IPS-18c (cell line): ENCODE results near the gene BACE2.
"Not testable (repeated sequence)": the region's sequence is repeated elsewhere in the genome, so short reads cannot be mapped to it uniquely, and the experiment has no call there.

Experiments
- H3K4me3 ChIP-seq: 2 replicates; pipeline ENCODE4 v1.7.0; 2013; ENCODE audit warnings: low read depth, mild to moderate bottlenecking, low read length, moderate library complexity; ENCODE audit not compliant: insufficient read depth
- H3K9me3 ChIP-seq: one replicate; pipeline ENCODE4 v1.6.1; 2013; ENCODE audit warnings: mild to moderate bottlenecking, low read length, moderate library complexity; ENCODE audit not compliant: control insufficient read depth, insufficient read depth

Gene BACE2

DNA sequence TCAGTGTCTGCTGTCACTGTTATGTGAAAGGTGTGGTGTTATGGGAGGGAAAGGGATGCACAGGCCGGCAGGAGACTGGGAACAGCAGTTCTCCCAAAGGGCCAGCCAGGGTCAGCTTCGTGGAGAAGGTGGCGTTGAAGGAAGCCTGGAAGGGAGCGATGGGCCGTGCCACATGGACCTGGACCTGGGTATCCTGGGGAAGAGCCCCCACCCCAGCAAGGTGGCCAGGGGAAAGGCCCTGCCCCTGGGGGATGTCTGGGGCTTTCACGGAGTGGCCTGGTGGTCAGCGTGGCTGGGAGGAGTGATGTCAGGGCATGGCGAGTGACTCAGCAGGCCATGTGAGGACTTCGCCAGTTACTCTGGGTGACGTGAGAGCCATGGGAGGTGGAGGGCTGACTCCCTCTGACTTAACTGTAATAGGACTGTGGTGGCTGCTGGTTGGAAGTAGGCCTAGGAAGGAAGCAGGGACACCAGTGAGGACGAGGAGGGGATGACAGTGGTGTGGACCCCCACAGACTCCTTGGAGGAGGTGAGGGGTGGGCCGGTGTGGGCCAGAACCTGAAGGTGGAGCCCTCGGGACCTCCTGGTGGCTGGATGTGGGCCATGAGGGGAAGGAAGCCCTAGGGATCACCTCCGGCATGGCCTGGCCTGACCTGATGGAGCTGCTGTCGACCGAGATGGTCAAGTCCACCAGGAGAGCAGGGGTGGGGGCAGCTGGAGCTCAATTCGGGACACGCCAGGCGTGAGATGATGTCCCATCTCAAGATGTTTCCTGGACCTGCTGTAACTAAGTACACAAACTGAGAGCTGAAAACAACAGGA, 54.5 kb downstream of the BACE2 start:
- no peaks in the 10 kb centered on the region for H3K9me3 ChIP-seq

DNA sequence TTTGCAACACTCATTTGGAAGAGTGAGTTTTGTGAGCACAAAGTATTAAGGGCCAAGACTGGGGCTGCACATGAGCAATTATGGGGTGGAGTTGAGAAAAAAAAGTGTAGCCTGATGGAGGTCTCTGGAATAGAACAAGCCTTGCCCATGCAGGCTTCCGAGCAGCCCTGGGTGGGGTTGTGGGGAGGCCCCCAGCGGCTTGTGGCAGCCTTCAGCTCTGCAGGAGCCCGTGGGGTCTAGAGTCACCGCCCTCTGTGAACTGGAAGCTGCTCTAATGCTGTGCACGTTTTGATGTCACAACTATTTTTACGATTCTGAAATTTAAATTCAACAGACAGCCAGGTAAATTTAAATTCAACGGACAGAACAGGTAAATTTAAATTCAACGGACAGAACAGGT, 58.9 kb downstream of the BACE2 start:
- H3K4me3 ChIP-seq, result no peak overlapping the region
- no peaks in the 10 kb centered on the region for H3K9me3 ChIP-seq

More for the DNA sequence above, 54.5 kb downstream of the BACE2 start:
- no peak overlapping the region for H3K4me3 ChIP-seq

DNA sequence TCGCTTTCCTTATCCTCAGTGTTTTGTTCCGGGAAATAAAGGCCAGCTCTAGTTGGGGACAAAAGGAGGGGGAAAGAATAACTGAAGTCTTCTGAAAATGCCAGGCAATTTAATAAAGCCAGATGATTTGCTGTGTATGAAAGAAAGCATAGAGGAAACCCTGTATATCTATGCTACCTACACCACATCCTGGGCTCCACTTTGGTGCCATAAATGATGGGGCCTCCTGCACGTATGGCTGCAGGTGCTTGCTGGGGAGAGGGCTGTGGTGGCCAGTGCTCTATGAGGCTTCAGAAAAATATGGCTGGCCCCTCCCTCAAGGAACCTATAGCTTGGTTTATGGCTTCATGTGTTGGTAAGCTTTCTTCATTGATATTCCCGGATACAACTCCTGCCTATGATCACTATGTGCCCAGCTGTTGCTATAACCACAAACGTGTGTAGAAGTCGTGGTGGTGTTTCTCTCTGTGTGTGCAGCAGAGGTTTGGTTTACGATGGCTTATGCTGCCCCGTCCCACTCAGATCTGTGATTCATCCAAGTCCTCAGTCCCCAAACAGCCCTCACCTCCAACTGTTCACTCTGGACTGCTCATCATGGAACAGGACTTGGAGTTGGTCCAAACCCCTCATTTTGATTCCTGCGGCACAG, 59.5 kb downstream of the BACE2 start:
- no peaks in the 10 kb centered on the region for H3K9me3 ChIP-seq
- H3K4me3 ChIP-seq, result no peak overlapping the region

DNA sequence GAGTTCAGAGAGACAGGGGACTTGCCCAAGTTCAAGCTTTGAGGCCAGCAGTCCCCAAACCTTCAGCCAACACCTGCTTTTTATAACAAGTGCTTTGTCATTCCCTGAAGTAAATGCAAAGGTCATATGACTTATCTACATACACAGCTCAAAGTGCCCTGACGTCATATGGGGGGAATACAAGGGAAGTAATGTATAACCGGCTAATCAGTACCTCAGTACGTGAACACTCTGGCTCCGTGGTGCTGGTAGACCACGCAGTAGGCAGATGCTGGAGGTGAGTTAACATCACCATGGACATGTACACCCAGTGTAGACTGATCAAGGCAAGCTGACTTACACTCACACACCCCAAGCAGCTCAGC, 60.0 kb downstream of the BACE2 start:
- Histone ChIP-seq H3K9me3 (no peaks in the 10 kb centered on the region), H3K4me3 (no peak overlapping the region)

DNA sequence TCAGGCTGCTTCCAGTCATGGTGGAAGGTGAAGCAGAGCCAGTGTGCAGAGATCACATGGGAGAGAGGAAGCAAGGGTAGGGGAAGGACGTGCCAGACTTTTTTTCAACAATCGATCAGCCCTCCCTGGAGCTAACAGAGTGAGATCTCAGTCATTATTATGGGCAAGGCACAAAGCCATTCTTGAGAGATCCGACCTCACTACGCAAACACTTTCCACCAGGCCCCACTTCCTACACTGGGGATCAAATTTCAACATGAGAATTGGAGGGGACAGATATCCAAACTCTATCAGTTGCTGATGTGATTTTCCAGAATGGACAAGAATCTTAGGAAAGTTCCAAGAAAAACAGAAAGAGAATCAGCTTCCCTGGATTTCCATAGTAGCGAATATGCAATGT, 60.5 kb downstream of the BACE2 start:
- H3K4me3 ChIP-seq, result no peak overlapping the region
- H3K9me3 ChIP-seq, result no peaks in the 10 kb centered on the region

DNA sequence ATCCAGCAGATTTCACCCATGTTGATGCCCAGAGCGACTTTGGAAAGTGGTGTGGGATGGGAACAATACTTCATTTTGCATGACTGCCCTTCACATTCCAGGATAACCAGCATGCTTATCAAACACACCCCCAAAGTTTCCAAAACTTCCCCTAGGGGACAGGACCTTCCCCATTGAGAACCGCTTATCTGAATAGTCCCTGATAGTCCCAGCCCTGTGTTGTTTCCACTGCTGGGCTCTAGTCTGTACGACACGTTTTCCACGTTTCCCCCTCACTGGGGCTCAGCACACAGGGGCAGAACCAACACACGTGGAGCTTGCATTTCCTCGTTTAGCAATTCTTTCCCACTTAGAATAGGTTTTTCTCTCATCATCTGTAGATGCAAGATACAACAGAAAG, 61.0 kb downstream of the BACE2 start:
- Histone ChIP-seq H3K9me3 (no peaks in the 10 kb centered on the region), H3K4me3 (no peak overlapping the region)

DNA sequence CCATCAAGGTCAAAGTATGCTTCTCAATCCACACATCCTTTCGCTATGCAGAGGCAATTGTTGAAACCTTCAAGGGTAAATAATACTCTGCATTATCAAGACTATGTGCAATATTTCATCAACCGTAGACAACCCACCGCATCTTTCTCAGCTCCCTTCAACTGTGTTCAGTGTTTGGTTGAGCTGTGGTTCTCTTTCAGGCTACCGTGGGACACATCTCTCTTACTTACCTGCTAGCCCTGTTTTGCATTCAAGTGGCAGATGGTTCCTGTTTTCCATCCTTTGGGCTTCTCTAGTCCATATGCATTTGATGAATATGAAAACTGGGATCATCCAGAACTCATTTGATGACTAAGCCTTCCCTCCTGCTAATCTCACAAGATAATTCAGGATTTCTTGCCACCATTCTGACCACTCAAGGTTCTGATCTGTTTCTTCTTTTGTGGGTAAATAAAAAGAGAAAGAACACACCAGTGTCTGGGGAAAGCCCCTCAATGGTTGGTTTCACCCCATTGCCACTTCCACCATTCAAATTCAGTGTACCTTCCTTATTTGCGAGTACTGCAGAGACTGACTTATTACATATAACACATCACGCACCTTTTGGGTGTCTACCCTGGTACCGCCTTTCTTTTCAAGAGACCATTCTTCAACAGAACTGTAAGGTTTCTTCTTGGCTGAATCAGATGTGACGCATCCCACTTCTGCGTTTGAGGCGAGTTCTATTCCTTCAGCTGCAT, 61.7 kb downstream of the BACE2 start:
- Histone ChIP-seq H3K4me3 (no peak overlapping the region), H3K9me3 (no peaks in the 10 kb centered on the region)

DNA sequence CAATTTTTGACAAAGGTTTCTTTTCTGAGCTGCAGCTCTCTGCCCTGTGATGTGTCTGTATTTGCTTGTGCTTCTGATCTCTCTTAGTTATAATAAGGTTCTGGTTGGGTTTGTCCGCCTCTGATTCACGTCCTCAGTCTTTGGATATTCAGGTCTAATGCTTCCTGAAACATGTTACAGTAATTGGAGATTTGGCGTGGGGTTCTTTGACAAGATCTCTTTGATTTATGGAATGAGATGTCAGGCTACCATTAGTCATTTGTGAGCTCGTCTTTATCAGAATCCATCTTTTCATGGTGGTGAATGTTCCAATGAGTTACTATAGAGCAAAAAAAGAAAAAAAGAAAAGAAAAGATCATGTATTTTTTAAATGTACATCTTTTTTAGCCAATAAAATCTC, 62.5 kb downstream of the BACE2 start:
- H3K4me3 ChIP-seq, result no peak overlapping the region

DNA sequence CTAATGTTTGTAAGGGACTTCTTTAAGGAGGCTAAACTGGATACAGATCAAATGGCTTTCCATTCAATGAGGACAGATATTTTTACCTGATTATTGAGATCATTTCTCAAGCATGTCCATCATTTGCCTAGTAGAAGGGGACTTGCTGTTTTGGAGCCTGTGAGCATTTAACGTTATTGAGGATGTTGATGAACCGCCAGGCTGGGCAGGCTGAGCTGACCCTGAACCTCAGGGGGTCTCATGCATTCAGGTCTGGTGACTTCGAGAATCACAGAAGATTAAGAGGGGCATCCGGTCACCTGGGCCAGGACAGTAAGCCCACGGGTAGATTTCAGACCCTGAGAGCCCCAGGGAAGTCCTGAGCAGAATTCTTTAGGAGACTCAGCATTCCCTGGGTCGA, 63.1 kb downstream of the BACE2 start:
- H3K9me3 ChIP-seq, result no peaks in the 10 kb centered on the region
- H3K4me3 ChIP-seq, result no peak overlapping the region

More for the DNA sequence above, 62.5 kb downstream of the BACE2 start:
- no peaks in the 10 kb centered on the region for H3K9me3 ChIP-seq

DNA sequence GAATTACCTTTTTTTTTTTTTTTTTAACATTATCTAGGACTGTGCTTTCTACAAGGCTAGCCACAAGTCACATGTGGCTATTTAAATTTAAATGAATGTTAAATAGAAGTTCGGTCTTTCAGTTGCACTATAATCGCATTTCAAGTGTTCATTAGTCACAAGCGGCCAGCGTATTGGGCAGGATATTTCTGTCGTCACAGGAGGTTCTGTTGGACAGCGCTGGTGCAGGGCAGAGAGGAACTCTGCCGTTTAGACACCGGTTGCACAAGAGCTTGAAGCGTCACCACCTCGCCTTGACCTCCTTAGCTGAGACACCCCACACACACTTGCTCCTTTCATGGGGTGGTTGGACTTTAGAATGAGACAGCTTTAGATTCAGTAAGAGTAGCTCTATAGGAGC, 64.1 kb downstream of the BACE2 start:
- Histone ChIP-seq H3K9me3 (no peaks in the 10 kb centered on the region), H3K4me3 (no peak overlapping the region)

DNA sequence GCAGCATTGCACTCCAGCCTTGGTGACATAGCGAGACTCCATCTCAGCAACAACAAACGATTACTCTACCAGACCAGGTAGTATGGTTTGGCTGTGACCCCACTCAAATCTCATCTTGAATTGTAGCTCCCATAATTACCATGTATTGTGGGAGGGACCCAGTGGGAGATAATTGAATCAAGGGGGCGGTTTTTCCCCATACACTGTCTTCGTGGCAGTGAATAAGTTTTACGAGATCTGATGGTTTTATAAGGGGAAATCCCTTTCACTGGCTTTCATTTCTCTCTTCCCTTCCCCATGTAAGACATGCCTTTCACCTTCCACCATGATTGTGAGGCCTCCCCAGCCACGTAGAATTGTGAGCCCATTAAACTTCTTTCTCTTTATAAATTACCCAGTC, 66.0 kb downstream of the BACE2 start:
- Histone ChIP-seq H3K9me3 (no peaks in the 10 kb centered on the region), H3K4me3 (no peak overlapping the region)

DNA sequence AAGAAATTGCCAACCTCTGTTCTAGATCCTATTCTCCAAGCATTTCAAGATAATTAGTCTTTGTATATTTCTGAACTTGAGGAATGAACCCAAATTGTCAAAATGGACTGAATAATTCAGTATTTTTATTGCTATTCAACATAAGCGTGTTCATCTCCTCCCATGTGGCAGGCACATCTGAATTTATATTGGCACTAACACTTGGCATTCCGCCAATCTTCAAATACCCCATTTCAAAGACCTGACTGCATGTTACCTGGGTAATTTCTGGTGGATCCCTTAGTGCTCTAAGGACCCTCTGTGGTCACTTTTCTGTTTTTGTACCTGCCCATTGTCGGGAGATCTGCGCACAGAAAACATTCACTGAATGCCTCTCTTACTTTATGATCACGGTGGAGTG, 66.6 kb downstream of the BACE2 start:
- H3K4me3 ChIP-seq, result no peak overlapping the region
- H3K9me3 ChIP-seq, result no peaks in the 10 kb centered on the region

DNA sequence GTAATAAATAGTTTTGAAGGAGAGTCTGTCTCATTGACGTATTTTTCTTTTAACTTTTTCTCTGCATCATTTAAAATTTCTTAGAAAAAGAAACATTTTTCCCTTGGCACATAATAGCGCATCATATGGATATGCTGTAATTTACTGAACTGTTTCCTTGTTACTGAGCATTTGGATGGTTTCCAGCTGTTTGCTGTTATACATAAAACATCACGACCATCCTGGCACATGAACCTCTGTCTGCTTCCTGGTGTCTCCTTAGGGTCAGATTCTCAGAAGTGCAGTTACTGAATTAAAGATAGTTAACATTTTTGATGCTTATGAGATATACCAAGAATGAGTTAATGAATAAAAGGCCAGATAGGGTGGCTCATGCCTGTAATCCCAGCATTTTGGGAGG, 67.2 kb downstream of the BACE2 start:
- no peaks in the 10 kb centered on the region for H3K9me3 ChIP-seq
- no peak overlapping the region for H3K4me3 ChIP-seq

DNA sequence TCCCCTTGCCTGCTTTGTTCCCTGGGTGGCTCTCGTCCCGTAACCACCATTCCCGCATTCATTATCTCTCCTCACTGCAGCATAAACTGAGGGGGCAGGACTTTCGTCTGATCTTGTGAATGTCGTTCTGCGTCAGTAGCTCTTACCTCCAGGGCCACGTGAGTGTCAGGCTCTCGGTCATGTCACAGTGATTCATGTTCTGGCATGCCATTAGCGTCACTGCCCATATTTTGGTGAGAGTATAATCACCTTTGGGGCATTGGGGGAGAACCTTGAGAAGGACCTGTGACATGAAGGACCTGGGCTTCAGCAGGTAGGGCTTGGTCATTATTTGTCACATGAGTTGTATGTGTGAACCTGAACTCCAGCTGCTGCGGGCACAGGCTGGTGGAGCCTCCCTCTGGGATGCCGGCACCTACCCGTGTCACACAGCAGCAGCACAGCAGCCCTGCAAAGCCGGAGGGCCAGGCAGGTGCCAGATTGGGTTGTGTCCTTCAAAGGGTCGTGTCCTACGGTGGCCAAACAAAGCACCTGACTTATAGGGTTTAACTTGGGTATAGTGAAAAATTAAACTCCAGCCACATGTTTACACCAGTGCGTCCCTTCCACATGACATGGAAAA, 68.5 kb downstream of the BACE2 start:
- Histone ChIP-seq H3K4me3 (no peak overlapping the region), H3K9me3 (no peaks in the 10 kb centered on the region)

DNA sequence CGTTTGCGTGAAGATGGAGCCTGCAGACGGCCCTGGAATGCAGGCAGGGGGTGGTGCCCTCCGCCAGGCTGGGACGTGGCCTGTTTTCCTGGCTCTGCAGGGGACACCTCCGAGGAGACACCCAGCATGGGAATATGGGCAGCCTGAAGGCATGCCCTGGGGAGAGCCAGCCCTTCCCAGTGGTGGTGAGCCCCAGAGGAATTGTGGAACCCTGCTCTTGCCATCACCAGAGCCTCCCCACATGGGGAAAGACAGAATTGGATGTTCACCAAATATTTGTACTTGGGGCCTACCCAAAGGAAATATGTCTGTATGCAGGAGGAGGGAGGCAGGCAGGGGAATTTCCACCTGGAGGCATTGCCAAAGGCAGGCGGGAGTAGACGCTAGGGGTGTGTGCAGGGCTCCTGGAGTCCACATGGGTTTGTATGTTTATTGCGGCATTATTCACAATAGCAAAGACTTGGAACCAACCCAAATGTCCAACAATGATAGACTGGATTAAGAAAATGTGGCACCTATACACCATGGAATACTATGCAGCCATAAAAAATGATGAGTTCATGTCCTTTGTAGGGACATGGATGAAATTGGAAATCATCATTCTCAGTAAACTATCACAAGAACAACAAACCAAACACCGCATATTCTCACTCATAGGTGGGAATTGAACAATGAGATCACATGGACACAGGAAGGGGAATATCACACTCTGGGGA, 70.3 kb downstream of the BACE2 start:
- not testable (repeated sequence) for H3K9me3 ChIP-seq

DNA sequence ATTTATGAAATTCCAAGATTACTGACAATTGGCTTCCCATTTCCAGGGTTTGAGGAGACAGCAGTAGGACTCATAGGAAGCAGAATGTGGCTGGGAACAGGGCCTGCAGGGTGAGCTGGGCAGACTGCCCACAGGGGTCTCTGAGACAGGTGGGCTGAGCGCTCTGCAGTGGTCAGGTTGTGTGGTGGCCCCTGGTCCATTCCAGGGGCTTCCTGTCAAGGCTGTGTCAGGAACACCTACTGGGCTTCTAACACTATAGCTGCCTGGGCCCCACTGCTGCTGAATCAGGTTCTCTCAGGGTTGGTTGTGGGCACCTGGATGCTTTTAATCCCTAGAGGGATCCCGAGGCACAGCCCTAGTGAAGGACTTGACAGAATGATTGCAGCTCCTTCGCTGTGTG, 72.1 kb downstream of the BACE2 start:
- H3K9me3 ChIP-seq, result no peaks in the 10 kb centered on the region
- no peak overlapping the region for H3K4me3 ChIP-seq

More for the DNA sequence above, 70.3 kb downstream of the BACE2 start:
- not testable (repeated sequence) for H3K4me3 ChIP-seq

DNA sequence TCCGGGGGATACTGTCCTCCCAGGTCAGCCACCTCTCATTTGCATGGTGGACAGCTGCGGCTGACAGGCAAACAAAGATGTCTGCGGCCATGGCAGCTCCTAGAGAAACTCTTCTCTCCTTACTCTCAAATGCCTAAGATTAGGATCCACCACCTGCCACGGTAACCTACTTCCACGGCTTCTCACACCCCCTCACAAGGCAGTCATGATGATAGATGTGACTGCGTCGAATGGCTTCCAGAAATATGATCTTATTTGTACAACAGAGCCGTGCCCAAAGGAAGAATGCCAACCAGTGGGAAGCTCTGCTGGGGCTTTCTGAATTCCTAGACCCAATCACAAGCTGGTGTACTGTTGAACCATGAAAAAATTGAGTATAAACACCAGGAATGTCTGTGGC, 73.4 kb downstream of the BACE2 start:
- no peak overlapping the region for H3K4me3 ChIP-seq

More for the DNA sequence above, 73.4 kb downstream of the BACE2 start:
- H3K9me3 ChIP-seq, result no peaks in the 10 kb centered on the region
